Sigmoid colon (tissue), 7 donors: Measurements from ENCODE around the gene PCGF1. TPM values are rescaled to one million over a fixed set of nuclear protein-coding genes. Genes with fewer than 3 reads are reported as not detected.

Experiments
- DNase-seq: peaks from one replicate; pipeline ENCODE4 v3.0.0-alpha.2; 2019
- H3K27ac ChIP-seq, 4 donors: fragments of 200-600 bp; sonication (generic); one replicate each; pipeline ENCODE4 v1.5.1; 2016 to 2019; ENCODE audit warnings: mild to moderate bottlenecking in 1 of 4
- H3K27me3 ChIP-seq, 3 donors: fragments of 200-600 bp; sonication (generic); one replicate each; pipeline ENCODE4 v1.5.1; 2019; ENCODE audit warnings: mild to moderate bottlenecking in 1 of 3
- H3K36me3 ChIP-seq, 4 donors: fragments of 200-600 bp; sonication (generic); one replicate each; pipeline ENCODE4 v1.5.1; 2016 to 2019
- H3K4me1 ChIP-seq, 4 donors: fragments of 200-600 bp; sonication (generic); one replicate each; pipeline ENCODE4 v1.5.1; 2017 to 2019
- H3K4me3 ChIP-seq, 4 donors: fragments of 200-600 bp; sonication (generic); one replicate each; pipeline ENCODE4 v1.5.1; 2017 to 2019; ENCODE audit warnings: mild to moderate bottlenecking in 2 of 4, moderate library complexity in 1 of 4
- H3K9me3 ChIP-seq, 4 donors: fragments of 200-600 bp in 3 of 4; sonication (generic) in 3 of 4; one replicate each; pipeline versions ENCODE4 v1.5.1 to v1.6.1; 2013 to 2019
- EP300 ChIP-seq, 4 donors: sonication (generic); formaldehyde crosslinking; IDR thresholded peaks; one replicate each; pipeline ENCODE4 v1.6.1; 2017; ENCODE audit warnings: antibody characterized with exemption in 4 of 4
- POLR2A ChIP-seq, 2 donors: fragments of 450-650 bp; IDR thresholded peaks; one replicate each; pipeline ENCODE4 v1.6.1; 2016; ENCODE audit warnings: antibody characterized with exemption in 2 of 2, mild to moderate bottlenecking in 2 of 2, moderate library complexity in 2 of 2
- POLR2AphosphoS5 ChIP-seq, 4 donors: sonication (generic); formaldehyde crosslinking; IDR thresholded peaks; one replicate each; pipeline ENCODE4 v1.6.1; 2017; ENCODE audit warnings: antibody characterized with exemption in 4 of 4
- WGBS, 2 donors: extraction: QIAGEN DNeasy Blood & Tissue Kit; methylation state at CpG; one replicate each; pipeline ENCODE4 v1.1.7; 2013; 5-methylcytosine and 5-hydroxymethylcytosine counted together
- intact Hi-C: fragments of 100-400 bp; cut with DNase I; formaldehyde crosslinking; loops from one replicate; pipeline ENCODE4 v1.15.1; 2023
- polyA plus RNA-seq, 3 donors: library from polyadenylated mRNA; stranded (reverse); fragments of 200-250 nt; gene quantifications; one replicate each; pipeline ENCODE4 v1.2.3, GENCODE V29; 2013
- total RNA-seq, 4 donors: library from RNA; depleted of rRNA; stranded (reverse); fragments of >200 nt; gene quantifications; one replicate each; pipeline ENCODE4 v1.1.0, GENCODE V29; 2016
- TF ChIP-seq, protein P1 (sequence below), 4 experiments: fragments of 450-650 bp in 3 of 4; fragments of 200-600 bp in 1 of 4; IDR thresholded peaks; one replicate each; pipeline ENCODE4 v1.5.1; 2016 to 2019; ENCODE audit warnings: antibody characterized with exemption in 4 of 4, mild to moderate bottlenecking in 3 of 4, moderate library complexity in 2 of 4
- donor health status: healthy with polysubstance abuse.
- donor health status: Bipolar disorder and iron deficiency.
- donor health status: healthy.

PCGF1 gene
- total and polyA plus RNA-seq, 7 donors: 8.9 to 22.8 (median 15.7) TPM

GRCh38 chr2:74496997-74497776 is 10.3 kb downstream of the PCGF1 start:
- peaks cover 0 to 23% (median 11%) of the 10 kb centered on the region in 4 donors for H3K36me3 ChIP-seq
- H3K27ac ChIP-seq: no peak overlapping the region
- peak overlapping the region in 2 of 4 donors; percentile 36 to 44 for H3K4me3 ChIP-seq
- H3K9me3 ChIP-seq: no peaks in the 10 kb centered on the region
- no peak for TF ChIP-seq POLR2A (IDR thresholded peaks at IDR 0.05)
- TF ChIP-seq, protein P1, sequence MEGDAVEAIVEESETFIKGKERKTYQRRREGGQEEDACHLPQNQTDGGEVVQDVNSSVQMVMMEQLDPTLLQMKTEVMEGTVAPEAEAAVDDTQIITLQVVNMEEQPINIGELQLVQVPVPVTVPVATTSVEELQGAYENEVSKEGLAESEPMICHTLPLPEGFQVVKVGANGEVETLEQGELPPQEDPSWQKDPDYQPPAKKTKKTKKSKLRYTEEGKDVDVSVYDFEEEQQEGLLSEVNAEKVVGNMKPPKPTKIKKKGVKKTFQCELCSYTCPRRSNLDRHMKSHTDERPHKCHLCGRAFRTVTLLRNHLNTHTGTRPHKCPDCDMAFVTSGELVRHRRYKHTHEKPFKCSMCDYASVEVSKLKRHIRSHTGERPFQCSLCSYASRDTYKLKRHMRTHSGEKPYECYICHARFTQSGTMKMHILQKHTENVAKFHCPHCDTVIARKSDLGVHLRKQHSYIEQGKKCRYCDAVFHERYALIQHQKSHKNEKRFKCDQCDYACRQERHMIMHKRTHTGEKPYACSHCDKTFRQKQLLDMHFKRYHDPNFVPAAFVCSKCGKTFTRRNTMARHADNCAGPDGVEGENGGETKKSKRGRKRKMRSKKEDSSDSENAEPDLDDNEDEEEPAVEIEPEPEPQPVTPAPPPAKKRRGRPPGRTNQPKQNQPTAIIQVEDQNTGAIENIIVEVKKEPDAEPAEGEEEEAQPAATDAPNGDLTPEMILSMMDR (IDR thresholded peaks at IDR 0.05): no peak
- no peak for TF ChIP-seq POLR2AphosphoS5 (IDR thresholded peaks at IDR 0.05)
- peaks cover 42 to 56% (median 47%) of the 10 kb centered on the region in 3 donors for H3K27me3 ChIP-seq
- H3K4me1 ChIP-seq: peaks cover 0 to 30% (median 26%) of the 10 kb centered on the region in 4 donors
- 65 to 77% methylated on average over 19 of the region's 19 CpGs for WGBS, 2 donors
- intact Hi-C loops: no loop called here
- no peak for DNase-seq

DNA sequence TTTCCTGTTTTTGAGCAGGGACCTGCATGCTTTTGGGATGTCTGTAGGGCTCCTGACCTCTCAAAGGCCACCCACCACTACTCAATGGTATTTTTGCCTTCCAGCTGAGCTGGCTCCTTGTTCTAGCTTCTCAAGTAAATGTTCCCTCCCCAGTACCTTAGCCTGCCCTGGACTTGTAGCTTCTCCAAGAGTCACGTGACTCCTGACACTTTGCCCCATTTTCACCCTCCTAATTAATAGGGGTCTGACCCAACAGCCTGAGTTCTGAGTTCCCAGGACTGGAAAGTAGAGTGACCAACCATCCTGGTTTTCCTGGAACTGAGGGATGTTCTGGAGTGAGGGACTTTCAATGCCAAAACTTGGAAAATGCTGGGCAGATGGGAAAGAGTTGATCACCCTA is 12.1 kb downstream of the PCGF1 start:
- Histone ChIP-seq H3K9me3 (no peaks in the 10 kb centered on the region), H3K36me3 (peaks cover 0 to 41% (median 29%) of the 10 kb centered on the region in 4 donors), H3K4me3 (no peak overlapping the region), H3K27ac (no peak overlapping the region), H3K27me3 (peaks cover 27 to 39% (median 31%) of the 10 kb centered on the region in 3 donors), H3K4me1 (peaks cover 0 to 27% (median 25%) of the 10 kb centered on the region in 4 donors)
- intact Hi-C loops: no loop called here
- TF ChIP-seq EP300 (IDR thresholded peaks at IDR 0.05) (no peak), POLR2A (IDR thresholded peaks at IDR 0.05) (no peak), POLR2AphosphoS5 (IDR thresholded peaks at IDR 0.05) (no peak)
- TF ChIP-seq, protein P1 (IDR thresholded peaks at IDR 0.05): no peak
- WGBS, 2 donors: 89 to 96% methylated on average over 1 of the region's 1 CpG
- no peak for DNase-seq

- H3K4me3 ChIP-seq: no peak overlapping the region
- no peaks in the 10 kb centered on the region for H3K9me3 ChIP-seq
- H3K27me3 ChIP-seq: peaks cover 8 to 20% (median 14%) of the 10 kb centered on the region in 3 donors
- TF ChIP-seq EP300 (IDR thresholded peaks at IDR 0.05) (no peak), POLR2AphosphoS5 (IDR thresholded peaks at IDR 0.05) (no peak), POLR2A (IDR thresholded peaks at IDR 0.05) (no peak)
- TF ChIP-seq, protein P1 (IDR thresholded peaks at IDR 0.05): no peak
- DNase-seq: no peak
- peaks cover 0 to 59% (median 37%) of the 10 kb centered on the region in 4 donors for H3K36me3 ChIP-seq
- intact Hi-C loops: no loop called here
- H3K27ac ChIP-seq: no peak overlapping the region
- WGBS, 2 donors: 92 to 94% methylated on average over 3 of the region's 3 CpGs
- peaks cover 0 to 12% (median 12%) of the 10 kb centered on the region in 4 donors for H3K4me1 ChIP-seq
These were observed 13.9 kb downstream of the PCGF1 start for GRCh38 chr2:74493546-74493945.

- no peak for DNase-seq
- no peak for TF ChIP-seq EP300 (IDR thresholded peaks at IDR 0.05)
- TF ChIP-seq, protein P1 (IDR thresholded peaks at IDR 0.05): no peak
- no peak for TF ChIP-seq POLR2AphosphoS5 (IDR thresholded peaks at IDR 0.05)
- TF ChIP-seq POLR2A (IDR thresholded peaks at IDR 0.05): no peak
- Histone ChIP-seq H3K27me3 (peaks cover 0 to 3% (median 0%) of the 10 kb centered on the region in 3 donors), H3K36me3 (peaks cover 0 to 74% (median 43%) of the 10 kb centered on the region in 4 donors), H3K9me3 (no peaks in the 10 kb centered on the region), H3K27ac (no peak overlapping the region), H3K4me1 (no peaks in the 10 kb centered on the region), H3K4me3 (no peak overlapping the region)
- 92 to 95% methylated on average over 12 of the region's 12 CpGs for WGBS, 2 donors
- intact Hi-C loops: no loop called here
These were observed 15.6 kb downstream of the PCGF1 start for GRCh38 chr2:74491648-74492544.
